Transverse colon (tissue), 4 donors: Measurements from ENCODE around the gene CPLX1. TPM values are rescaled to one million over a fixed set of nuclear protein-coding genes. Genes with fewer than 3 reads are reported as not detected.

Experiments
- DNase-seq: peaks from one replicate; pipeline ENCODE4 v3.0.0-alpha.2; 2019
- H3K27ac ChIP-seq, 4 donors: fragments of 200-600 bp; sonication (generic); 2 replicates each; pipeline ENCODE4 v1.5.1; 2016 to 2018; ENCODE audit warnings: inconsistent platforms in 4 of 4
- H3K27me3 ChIP-seq: fragments of 200-600 bp; sonication (generic); 2 replicates; pipeline ENCODE4 v1.5.1; 2017; ENCODE audit warnings: inconsistent platforms
- H3K36me3 ChIP-seq, 4 donors: fragments of 200-600 bp; sonication (generic); 2 replicates each; pipeline ENCODE4 v1.5.1; 2017 to 2019; ENCODE audit warnings: inconsistent platforms in 4 of 4
- H3K4me1 ChIP-seq, 4 donors: fragments of 200-600 bp; sonication (generic); 2 replicates each; pipeline ENCODE4 v1.5.1; 2017 to 2020; ENCODE audit warnings: inconsistent platforms in 4 of 4
- H3K4me3 ChIP-seq, 4 donors: fragments of 200-600 bp; sonication (generic); 1 replicate in 1 of 4; 2 replicates in 3 of 4; pipeline versions ENCODE4 v1.5.1 to v1.6.1; 2017 to 2019; ENCODE audit warnings: inconsistent platforms in 4 of 4
- H3K9me3 ChIP-seq, 2 donors: fragments of 200-600 bp; sonication (generic); 2 replicates each; pipeline ENCODE4 v1.5.1; 2017 to 2019; ENCODE audit warnings: inconsistent platforms in 2 of 2
- EP300 ChIP-seq: sonication (generic); formaldehyde crosslinking; IDR thresholded peaks from one replicate; pipeline ENCODE4 v1.6.1; 2017; ENCODE audit warnings: antibody characterized with exemption, low read depth
- POLR2A ChIP-seq: fragments of 450-650 bp; IDR thresholded peaks from one replicate; pipeline ENCODE4 v1.6.1; 2016; ENCODE audit warnings: antibody characterized with exemption, mild to moderate bottlenecking, moderate library complexity
- POLR2AphosphoS5 ChIP-seq, 3 donors: sonication (generic); formaldehyde crosslinking; IDR thresholded peaks; one replicate each; pipeline ENCODE4 v1.6.1; 2016; ENCODE audit warnings: antibody characterized with exemption in 3 of 3
- WGBS, 2 donors: methylation state at CpG; one replicate each; pipeline ENCODE4 v1.1.5; 2018; ENCODE audit warnings: low coverage in 1 of 2; 5-methylcytosine and 5-hydroxymethylcytosine counted together
- in situ Hi-C, 4 donors: fragments of 200-750 bp; cut with MboI; loops; one replicate each; pipeline versions ENCODE4 v1.15.0 to v1.15.1; 2017; ENCODE audit warnings: low sequenced_read_pairs in 3 of 4, low pct_ligation_motif_present in 1 of 4, low pct_unique_long_range_greater_than_20kb in 1 of 4
- intact Hi-C: fragments of 100-400 bp; cut with DNase I; formaldehyde crosslinking; loops from one replicate; pipeline ENCODE4 v1.15.1; 2023; ENCODE audit warnings: low total_unique reads
- total RNA-seq, 4 donors: library from RNA; depleted of rRNA; stranded (reverse); fragments of >200 nt; gene quantifications; one replicate each; pipeline ENCODE4 v1.1.0, GENCODE V29; 2016
- TF ChIP-seq, protein P1 (sequence below), 5 experiments: fragments of 200-600 bp in 3 of 5; fragments of 450-650 bp in 2 of 5; sonication (generic) in 3 of 5; IDR thresholded peaks; 1 replicate in 2 of 5; 2 replicates in 3 of 5; pipeline ENCODE4 v1.5.1; 2016 to 2017; ENCODE audit warnings: antibody characterized with exemption in 5 of 5, inconsistent platforms in 3 of 5, mild to moderate bottlenecking in 2 of 5, moderate library complexity in 1 of 5

Gene CPLX1
- total RNA-seq, result 1 to 10 TPM in 1 of 4 donors, under 1 TPM in 2, not detected in 1; 0.32 to 3.7 (median 0.41) TPM

DNA sequence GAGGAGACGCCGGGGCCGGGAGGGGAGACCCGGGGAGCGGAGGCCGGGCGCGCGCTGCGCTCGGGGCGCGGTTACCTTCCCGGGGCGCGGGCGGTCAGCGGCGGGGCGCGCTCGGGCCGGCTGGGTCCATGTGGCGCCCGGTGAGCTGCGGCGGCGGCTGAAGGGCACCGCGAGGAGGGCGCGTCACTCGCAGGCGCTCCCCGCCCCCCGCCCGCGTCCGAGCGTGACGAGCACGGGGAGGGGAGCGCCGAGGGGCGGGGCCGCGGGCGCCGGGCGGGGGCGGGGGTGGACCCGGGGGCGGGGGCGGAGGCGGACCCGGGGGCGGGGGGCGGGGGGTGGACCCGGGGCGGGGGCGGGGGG, at the start of gene CPLX1:
TSS of gene CPLX1 (minus strand) at position 159 of the 360 bp plus-strand sequence. CDS start 1,607 bp downstream, outside the sequence.
- no peaks in the 10 kb centered on the region for H3K9me3 ChIP-seq
- no peak within 1 kb of the TSS for H3K27ac ChIP-seq
- H3K27me3 ChIP-seq, result peaks cover 92% of the 10 kb centered on the region
- peak within 1 kb of the TSS in 3 of 4 donors; percentile 35 to 59 (median 39) for H3K4me3 ChIP-seq
- intact Hi-C loops, result no loop called here
- DNase-seq, result peak; percentile 35
- TF ChIP-seq, protein P1, sequence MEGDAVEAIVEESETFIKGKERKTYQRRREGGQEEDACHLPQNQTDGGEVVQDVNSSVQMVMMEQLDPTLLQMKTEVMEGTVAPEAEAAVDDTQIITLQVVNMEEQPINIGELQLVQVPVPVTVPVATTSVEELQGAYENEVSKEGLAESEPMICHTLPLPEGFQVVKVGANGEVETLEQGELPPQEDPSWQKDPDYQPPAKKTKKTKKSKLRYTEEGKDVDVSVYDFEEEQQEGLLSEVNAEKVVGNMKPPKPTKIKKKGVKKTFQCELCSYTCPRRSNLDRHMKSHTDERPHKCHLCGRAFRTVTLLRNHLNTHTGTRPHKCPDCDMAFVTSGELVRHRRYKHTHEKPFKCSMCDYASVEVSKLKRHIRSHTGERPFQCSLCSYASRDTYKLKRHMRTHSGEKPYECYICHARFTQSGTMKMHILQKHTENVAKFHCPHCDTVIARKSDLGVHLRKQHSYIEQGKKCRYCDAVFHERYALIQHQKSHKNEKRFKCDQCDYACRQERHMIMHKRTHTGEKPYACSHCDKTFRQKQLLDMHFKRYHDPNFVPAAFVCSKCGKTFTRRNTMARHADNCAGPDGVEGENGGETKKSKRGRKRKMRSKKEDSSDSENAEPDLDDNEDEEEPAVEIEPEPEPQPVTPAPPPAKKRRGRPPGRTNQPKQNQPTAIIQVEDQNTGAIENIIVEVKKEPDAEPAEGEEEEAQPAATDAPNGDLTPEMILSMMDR (IDR thresholded peaks at IDR 0.05), result no peak
- TF ChIP-seq EP300 (no peak), POLR2AphosphoS5 (IDR thresholded peaks at IDR 0.05) (no peak), POLR2A (no peak)
- H3K4me1 ChIP-seq, result peaks cover 4 to 19% (median 16%) of the 10 kb centered on the region in 4 donors
- WGBS, 2 donors, result 0% methylated on average over 4 of the region's 61 CpGs; no CpG with 5 or more reads in 1 of the 2 donors
- in situ Hi-C loops, result no loop called here
- no peaks in the 10 kb centered on the region for H3K36me3 ChIP-seq

DNA sequence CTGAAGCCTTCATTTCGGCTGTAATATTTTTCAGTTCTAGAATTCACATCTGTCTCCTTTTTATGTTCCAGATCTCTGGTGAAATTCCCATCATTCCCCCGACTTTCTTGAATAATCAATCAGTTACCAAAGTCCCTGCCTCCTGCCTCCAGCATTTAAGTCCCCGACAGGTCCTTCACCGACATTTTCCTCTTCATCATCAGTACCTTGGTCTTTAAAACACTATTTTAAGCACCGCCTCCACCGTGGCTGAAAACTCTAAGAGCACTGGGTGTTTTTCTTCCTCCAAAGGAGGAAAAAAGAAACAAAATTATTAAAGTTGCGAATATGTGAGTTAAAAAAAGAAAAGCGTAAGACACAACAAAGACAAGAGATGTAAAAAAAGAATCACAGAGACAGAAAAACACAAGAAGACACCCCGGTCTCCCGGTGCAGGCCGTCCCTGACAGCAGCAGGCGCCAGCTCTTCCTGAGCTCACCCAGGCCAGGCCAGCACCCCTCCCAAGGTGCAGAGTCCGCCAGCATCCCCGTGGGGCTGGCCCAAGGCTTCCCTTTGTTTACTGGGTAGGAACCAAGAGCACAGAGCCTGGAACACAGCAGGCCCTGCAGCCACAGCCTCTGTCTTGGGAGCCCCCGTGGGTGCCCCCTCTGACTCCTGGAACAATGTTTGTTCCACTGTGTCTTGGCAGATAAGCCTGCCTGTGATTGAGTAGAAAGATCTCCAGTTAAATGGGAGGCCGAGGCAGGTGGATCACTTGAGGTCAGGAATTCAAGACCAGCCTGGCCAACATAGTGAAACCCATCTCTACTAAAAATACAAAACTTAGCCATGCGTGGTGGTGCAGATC, 49.3 kb upstream of the CPLX1 start:
- no peak for DNase-seq
- H3K27ac ChIP-seq, result no peak overlapping the region
- no peaks in the 10 kb centered on the region for H3K9me3 ChIP-seq
- WGBS, 2 donors, result 89 to 91% methylated on average over 7 to 17 of the region's 17 CpGs
- H3K4me1 ChIP-seq, result no peaks in the 10 kb centered on the region
- H3K27me3 ChIP-seq, result no peaks in the 10 kb centered on the region
- TF ChIP-seq EP300, result no peak
- TF ChIP-seq, protein P1 (IDR thresholded peaks at IDR 0.05), result no peak
- TF ChIP-seq POLR2AphosphoS5 (IDR thresholded peaks at IDR 0.05), result no peak
- TF ChIP-seq POLR2A, result no peak
- H3K36me3 ChIP-seq, result peaks cover 0 to 33% (median 7%) of the 10 kb centered on the region in 4 donors
- intact Hi-C loops (no loop called here), in situ Hi-C loops (no loop called here)
- no peak overlapping the region for H3K4me3 ChIP-seq

DNA sequence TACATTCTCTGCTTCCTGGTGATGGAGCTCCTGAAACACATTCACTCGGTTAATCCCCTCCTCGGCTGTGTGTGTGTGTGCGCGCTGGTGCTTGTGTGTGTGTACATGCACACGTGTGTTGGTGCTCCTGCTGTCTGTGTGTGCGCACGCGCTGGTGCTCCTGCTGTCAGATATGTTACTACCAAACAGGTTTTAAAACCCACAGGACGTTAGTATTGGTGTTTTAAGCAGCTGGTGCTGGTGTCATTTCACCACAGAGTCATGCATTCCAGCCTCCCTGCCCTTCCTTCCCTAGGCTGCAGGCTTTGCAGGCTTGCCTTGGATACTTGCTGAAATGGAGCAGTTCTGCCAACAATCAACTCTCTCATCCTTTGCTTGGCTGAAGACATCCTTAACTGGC, 48.1 kb upstream of the CPLX1 start:
- WGBS, 2 donors, result 91 to 93% methylated on average over 9 of the region's 9 CpGs

More for the DNA sequence above, 48.1 kb upstream of the CPLX1 start:
- Histone ChIP-seq H3K27ac (no peak overlapping the region), H3K9me3 (no peaks in the 10 kb centered on the region), H3K4me1 (no peaks in the 10 kb centered on the region), H3K4me3 (no peak overlapping the region), H3K27me3 (no peaks in the 10 kb centered on the region), H3K36me3 (peaks cover 0 to 32% (median 6%) of the 10 kb centered on the region in 4 donors)
- in situ Hi-C loops (no loop called here), intact Hi-C loops (no loop called here)
- DNase-seq, result no peak
- TF ChIP-seq, protein P1 (IDR thresholded peaks at IDR 0.05), result no peak
- TF ChIP-seq POLR2A (no peak), EP300 (no peak), POLR2AphosphoS5 (IDR thresholded peaks at IDR 0.05) (no peak)
